WTC11 (cell line): ENCODE results near the gene ACTL8. TPM values are rescaled to one million over a fixed set of nuclear protein-coding genes. Genes with fewer than 3 reads are reported as not detected.

ENCODE experiments used
- ATAC-seq: fragments of 200-7000 bp; cut with Tn5 transposase; 2 replicates; pipeline ENCODE4 v1.10.0; 2021; ENCODE audit warnings: mild to moderate bottlenecking, moderate library complexity
- CTCF ChIA-PET: fragments of 300-600 bp; sonication (Branson Sonifier 250); formaldehyde crosslinking; loops from one replicate; lab custom pipeline; 2021; ENCODE audit warnings: antibody characterized with exemption; lab: Charles Lee
- POLR2A ChIA-PET: fragments of 350-600 bp; sonication (Branson Sonifier 250); formaldehyde crosslinking; loops from one replicate; lab custom pipeline; 2021; ENCODE audit warnings: antibody characterized with exemption; lab: Charles Lee
- DNase-seq: peaks from one replicate; pipeline ENCODE4 v3.0.0; 2021; ENCODE audit warnings: low spot score
- H3K27ac Mint-ChIP-seq: 2 replicates; pipeline ENCODE4 v1.8.0; 2021; ENCODE audit warnings: mixed read lengths
- H3K27me3 Mint-ChIP-seq: 2 replicates; pipeline ENCODE4 v1.8.0; 2021; ENCODE audit warnings: low read depth, mild to moderate bottlenecking, moderate library complexity, mixed read lengths
- H3K36me3 Mint-ChIP-seq: 2 replicates; pipeline ENCODE4 v1.8.0; 2021; ENCODE audit warnings: mixed read lengths
- H3K4me1 Mint-ChIP-seq: 2 replicates; pipeline ENCODE4 v1.8.0; 2022; ENCODE audit warnings: mixed read lengths
- H3K4me3 Mint-ChIP-seq: 2 replicates; pipeline ENCODE4 v1.8.0; 2021; ENCODE audit warnings: mild to moderate bottlenecking, moderate library complexity, mixed read lengths
- H3K9me3 Mint-ChIP-seq: 2 replicates; pipeline ENCODE4 v1.8.0; 2021; ENCODE audit warnings: mixed read lengths
- CBFB ChIP-seq: sonication (generic); formaldehyde crosslinking; IDR thresholded peaks from 2 replicates; pipeline ENCODE4 v1.8.1; 2022; ENCODE audit warnings: mild to moderate bottlenecking, low read depth, missing genetic modification reagents
- EMX1 ChIP-seq: fragments of 250-450 bp; sonication (Bioruptor Pico); IDR thresholded peaks from 2 replicates; pipeline ENCODE4 v1.8.0; 2021; ENCODE audit warnings: mild to moderate bottlenecking
- ETV6 ChIP-seq: sonication (generic); formaldehyde crosslinking; IDR thresholded peaks from 2 replicates; pipeline ENCODE4 v1.8.1; 2022; ENCODE audit warnings: mild to moderate bottlenecking, missing genetic modification reagents
- IRF2 ChIP-seq: sonication (generic); formaldehyde crosslinking; IDR thresholded peaks from 2 replicates; pipeline ENCODE4 v1.8.0; 2022; ENCODE audit warnings: low read depth, missing genetic modification reagents, borderline replicate concordance
- JAZF1 ChIP-seq: fragments of 250-450 bp; sonication (Bioruptor Pico); IDR thresholded peaks from 2 replicates; pipeline ENCODE4 v1.9.0; 2021; ENCODE audit warnings: moderate library complexity, mild to moderate bottlenecking, inconsistent platforms
- JUN ChIP-seq: sonication (generic); formaldehyde crosslinking; IDR thresholded peaks from 2 replicates; pipeline ENCODE4 v1.8.0; 2023; ENCODE audit warnings: mild to moderate bottlenecking, missing genetic modification reagents
- MYBL2 ChIP-seq: sonication (generic); formaldehyde crosslinking; IDR thresholded peaks from 2 replicates; pipeline ENCODE4 v1.8.1; 2023; ENCODE audit warnings: mild to moderate bottlenecking, moderate library complexity, missing genetic modification reagents
- OVOL2 ChIP-seq: fragments of 250-450 bp; sonication (Bioruptor Pico); IDR thresholded peaks from 2 replicates; pipeline ENCODE4 v1.9.0; 2021; ENCODE audit warnings: mild to moderate bottlenecking, borderline replicate concordance
- PRRX2 ChIP-seq: fragments of 250-450 bp; sonication (Bioruptor Pico); IDR thresholded peaks from 2 replicates; pipeline ENCODE4 v1.8.0; 2021; ENCODE audit warnings: mild to moderate bottlenecking
- SMAD3 ChIP-seq: sonication (generic); formaldehyde crosslinking; IDR thresholded peaks from 2 replicates; pipeline ENCODE4 v1.8.0; 2022; ENCODE audit warnings: missing genetic modification reagents, mild to moderate bottlenecking, borderline replicate concordance
- TCF7 ChIP-seq: sonication (generic); formaldehyde crosslinking; IDR thresholded peaks from 2 replicates; pipeline ENCODE4 v1.8.0; 2022; ENCODE audit warnings: mild to moderate bottlenecking, low read depth, missing genetic modification reagents, moderate library complexity
- ZNF263 ChIP-seq: sonication (generic); formaldehyde crosslinking; IDR thresholded peaks from 2 replicates; pipeline ENCODE4 v1.8.1; 2022; ENCODE audit warnings: low read depth, mild to moderate bottlenecking, moderate library complexity, missing genetic modification reagents
- ZNF396 ChIP-seq: fragments of 250-450 bp; sonication (Bioruptor Pico); IDR thresholded peaks from 2 replicates; pipeline ENCODE4 v1.8.0; 2021; ENCODE audit warnings: mild to moderate bottlenecking, moderate library complexity, borderline replicate concordance
- total RNA-seq: library from RNA; stranded (reverse); gene quantifications from 3 replicates; pipeline ENCODE4 v1.2.3, GENCODE V29; 2021
- TF ChIP-seq, protein P1 (sequence below): sonication (generic); formaldehyde crosslinking; IDR thresholded peaks from 2 replicates; pipeline ENCODE4 v1.8.1; 2022; ENCODE audit warnings: mild to moderate bottlenecking, missing genetic modification reagents, moderate library complexity, borderline replicate concordance
- TF ChIP-seq, protein P2 (sequence below): fragments of 250-450 bp; sonication (Bioruptor Pico); IDR thresholded peaks from 2 replicates; pipeline ENCODE4 v2.1.2; 2022; ENCODE audit warnings: mild to moderate bottlenecking, moderate library complexity
- TF ChIP-seq, protein P3 (sequence below): sonication (generic); formaldehyde crosslinking; IDR thresholded peaks from 2 replicates; pipeline ENCODE4 v1.8.1; 2023; ENCODE audit warnings: mild to moderate bottlenecking, missing genetic modification reagents, moderate library complexity
- TF ChIP-seq, protein P4 (sequence below): sonication (generic); formaldehyde crosslinking; IDR thresholded peaks from 2 replicates; pipeline ENCODE4 v1.8.0; 2022; ENCODE audit warnings: mild to moderate bottlenecking, missing genetic modification reagents
- TF ChIP-seq, protein P5 (sequence below): sonication (generic); formaldehyde crosslinking; IDR thresholded peaks from 2 replicates; pipeline ENCODE4 v1.8.0; 2022; ENCODE audit warnings: mild to moderate bottlenecking, missing genetic modification reagents
- TF ChIP-seq, protein P6 (sequence below): sonication (generic); formaldehyde crosslinking; IDR thresholded peaks from 2 replicates; pipeline ENCODE4 v1.8.0; 2023; ENCODE audit warnings: mild to moderate bottlenecking, missing genetic modification reagents
- TF ChIP-seq, protein P7 (sequence below): fragments of 250-450 bp; sonication (Bioruptor Pico); IDR thresholded peaks from 2 replicates; pipeline ENCODE4 v1.9.0; 2021; ENCODE audit warnings: mild to moderate bottlenecking
- TF ChIP-seq, protein P8 (sequence below): sonication (generic); formaldehyde crosslinking; IDR thresholded peaks from 2 replicates; pipeline ENCODE4 v1.8.1; 2022; ENCODE audit warnings: mild to moderate bottlenecking, moderate library complexity, missing genetic modification reagents
- TF ChIP-seq, protein P9 (sequence below): sonication (generic); formaldehyde crosslinking; IDR thresholded peaks from 2 replicates; pipeline ENCODE4 v1.8.1; 2022; ENCODE audit warnings: low read depth, missing genetic modification reagents, borderline replicate concordance

The ACTL8 gene
- total RNA-seq, 1 experiment from 2014 or later = 1.6 TPM

DNA sequence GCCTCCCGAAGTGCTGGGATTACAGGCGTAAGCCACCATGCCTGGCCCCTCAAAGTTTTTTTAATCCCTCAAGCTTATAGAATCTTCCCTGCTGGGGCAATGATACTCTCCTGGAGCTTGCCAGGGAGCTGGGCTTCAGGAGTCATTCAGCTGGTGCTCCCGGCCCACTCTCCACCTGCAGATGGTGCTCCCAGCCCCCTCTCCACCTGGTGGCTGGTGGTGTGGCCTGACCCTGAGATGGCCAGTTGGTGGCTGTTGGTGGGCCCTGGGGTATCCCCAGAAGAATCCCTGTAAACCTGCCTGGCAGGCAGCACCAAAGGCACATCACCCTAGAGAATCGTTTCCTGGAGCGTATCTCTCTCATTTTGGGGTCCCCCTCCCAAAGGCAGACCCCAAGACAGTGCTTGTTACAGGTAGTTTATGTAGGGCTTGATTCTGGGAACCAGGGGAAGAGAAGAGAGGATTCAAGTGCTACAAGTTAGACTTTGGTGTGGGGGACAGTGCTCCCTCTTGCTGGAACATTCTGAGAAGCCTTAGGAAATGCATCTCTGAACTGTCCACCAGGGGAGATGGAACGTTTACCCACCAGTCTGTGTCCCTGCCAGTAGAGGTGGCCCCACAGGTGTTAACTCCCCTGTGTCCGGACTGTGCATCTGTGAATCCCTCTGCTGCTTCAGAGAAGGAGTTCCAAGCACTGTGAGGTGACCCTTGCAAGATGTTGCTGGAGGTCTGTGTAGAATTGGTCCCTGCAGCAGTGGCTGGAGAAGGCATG, 29.1 kb upstream of the ACTL8 start:
- Mint-ChIP-seq H3K4me3 (no peak overlapping the region), H3K27ac (no peak overlapping the region), H3K27me3 (no peaks in the 10 kb centered on the region; the same call in 1 of the 2 replicates), H3K9me3 (0 out of 2 replicates have a peak, but pooled peaks cover 5% of the 10 kb centered on the region), H3K36me3 (no peaks in the 10 kb centered on the region), H3K4me1 (no peaks in the 10 kb centered on the region)
- ChIA-PET CTCF (interaction anchor here (0.9 to 1.9 kb wide), 6 partner anchors 15 to 249 kb away, joined by 3 to 10 read pairs (median 4); no protein-coding TSS in a partner anchor), POLR2A (no interaction called here)
- TF ChIP-seq, protein P1, sequence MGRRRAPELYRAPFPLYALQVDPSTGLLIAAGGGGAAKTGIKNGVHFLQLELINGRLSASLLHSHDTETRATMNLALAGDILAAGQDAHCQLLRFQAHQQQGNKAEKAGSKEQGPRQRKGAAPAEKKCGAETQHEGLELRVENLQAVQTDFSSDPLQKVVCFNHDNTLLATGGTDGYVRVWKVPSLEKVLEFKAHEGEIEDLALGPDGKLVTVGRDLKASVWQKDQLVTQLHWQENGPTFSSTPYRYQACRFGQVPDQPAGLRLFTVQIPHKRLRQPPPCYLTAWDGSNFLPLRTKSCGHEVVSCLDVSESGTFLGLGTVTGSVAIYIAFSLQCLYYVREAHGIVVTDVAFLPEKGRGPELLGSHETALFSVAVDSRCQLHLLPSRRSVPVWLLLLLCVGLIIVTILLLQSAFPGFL (CRISPR knock-in tag) = no peak
- peak; percentile 72 for TF ChIP-seq ZNF263 (CRISPR knock-in tag)
- TF ChIP-seq MYBL2 = no peak
- no peak for ATAC-seq
- no peak for DNase-seq

DNA sequence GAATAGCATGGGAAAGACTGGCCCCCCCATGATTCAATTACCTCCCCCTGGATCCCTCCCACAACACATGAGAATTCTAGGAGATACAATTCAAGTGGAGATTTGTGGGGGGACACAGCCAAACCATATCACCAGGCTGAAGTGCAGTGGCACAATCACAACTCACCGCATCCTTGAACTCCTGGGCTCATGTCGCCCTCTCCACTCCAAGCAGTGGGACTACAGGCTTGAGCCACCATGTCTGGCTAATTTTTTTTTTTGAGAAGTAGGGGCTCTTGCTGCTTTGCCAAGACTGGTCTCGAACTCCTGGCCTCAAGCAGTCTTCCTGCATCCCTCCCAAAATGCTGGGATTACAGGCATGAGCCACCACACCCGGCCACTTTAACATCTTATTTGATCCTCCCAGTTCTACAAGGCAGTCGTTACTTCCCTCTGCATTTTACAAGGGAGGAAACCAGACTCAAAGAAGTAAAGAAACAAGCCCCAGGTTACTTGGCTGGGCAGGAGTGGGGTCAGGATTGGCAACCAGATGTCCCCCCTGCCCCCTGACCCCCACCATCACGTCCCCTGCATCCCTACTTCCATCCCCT, 26.9 kb upstream of the ACTL8 start:
- no peak overlapping the region for H3K27ac Mint-ChIP-seq
- TF ChIP-seq, protein P2, sequence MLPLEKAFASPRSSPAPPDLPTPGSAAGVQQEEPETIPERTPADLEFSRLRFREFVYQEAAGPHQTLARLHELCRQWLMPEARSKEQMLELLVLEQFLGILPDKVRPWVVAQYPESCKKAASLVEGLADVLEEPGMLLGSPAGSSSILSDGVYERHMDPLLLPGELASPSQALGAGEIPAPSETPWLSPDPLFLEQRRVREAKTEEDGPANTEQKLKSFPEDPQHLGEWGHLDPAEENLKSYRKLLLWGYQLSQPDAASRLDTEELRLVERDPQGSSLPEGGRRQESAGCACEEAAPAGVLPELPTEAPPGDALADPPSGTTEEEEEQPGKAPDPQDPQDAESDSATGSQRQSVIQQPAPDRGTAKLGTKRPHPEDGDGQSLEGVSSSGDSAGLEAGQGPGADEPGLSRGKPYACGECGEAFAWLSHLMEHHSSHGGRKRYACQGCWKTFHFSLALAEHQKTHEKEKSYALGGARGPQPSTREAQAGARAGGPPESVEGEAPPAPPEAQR (CRISPR knock-in tag) = no peak
- TF ChIP-seq PRRX2 (CRISPR knock-in tag) = no peak
- no peak for TF ChIP-seq ETV6
- TF ChIP-seq, protein P3, sequence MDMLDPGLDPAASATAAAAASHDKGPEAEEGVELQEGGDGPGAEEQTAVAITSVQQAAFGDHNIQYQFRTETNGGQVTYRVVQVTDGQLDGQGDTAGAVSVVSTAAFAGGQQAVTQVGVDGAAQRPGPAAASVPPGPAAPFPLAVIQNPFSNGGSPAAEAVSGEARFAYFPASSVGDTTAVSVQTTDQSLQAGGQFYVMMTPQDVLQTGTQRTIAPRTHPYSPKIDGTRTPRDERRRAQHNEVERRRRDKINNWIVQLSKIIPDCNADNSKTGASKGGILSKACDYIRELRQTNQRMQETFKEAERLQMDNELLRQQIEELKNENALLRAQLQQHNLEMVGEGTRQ (CRISPR knock-in tag) = no peak
- no peak for TF ChIP-seq IRF2
- TF ChIP-seq CBFB (CRISPR knock-in tag) = no peak
- TF ChIP-seq, protein P4, sequence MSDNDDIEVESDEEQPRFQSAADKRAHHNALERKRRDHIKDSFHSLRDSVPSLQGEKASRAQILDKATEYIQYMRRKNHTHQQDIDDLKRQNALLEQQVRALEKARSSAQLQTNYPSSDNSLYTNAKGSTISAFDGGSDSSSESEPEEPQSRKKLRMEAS = no peak
- no peak for TF ChIP-seq JAZF1 (CRISPR knock-in tag)
- no peak for TF ChIP-seq MYBL2
- TF ChIP-seq JUN = no peak
- no peak for TF ChIP-seq ZNF396
- TF ChIP-seq, protein P5, sequence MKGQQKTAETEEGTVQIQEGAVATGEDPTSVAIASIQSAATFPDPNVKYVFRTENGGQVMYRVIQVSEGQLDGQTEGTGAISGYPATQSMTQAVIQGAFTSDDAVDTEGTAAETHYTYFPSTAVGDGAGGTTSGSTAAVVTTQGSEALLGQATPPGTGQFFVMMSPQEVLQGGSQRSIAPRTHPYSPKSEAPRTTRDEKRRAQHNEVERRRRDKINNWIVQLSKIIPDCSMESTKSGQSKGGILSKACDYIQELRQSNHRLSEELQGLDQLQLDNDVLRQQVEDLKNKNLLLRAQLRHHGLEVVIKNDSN (CRISPR knock-in tag) = no peak
- TF ChIP-seq, protein P6, sequence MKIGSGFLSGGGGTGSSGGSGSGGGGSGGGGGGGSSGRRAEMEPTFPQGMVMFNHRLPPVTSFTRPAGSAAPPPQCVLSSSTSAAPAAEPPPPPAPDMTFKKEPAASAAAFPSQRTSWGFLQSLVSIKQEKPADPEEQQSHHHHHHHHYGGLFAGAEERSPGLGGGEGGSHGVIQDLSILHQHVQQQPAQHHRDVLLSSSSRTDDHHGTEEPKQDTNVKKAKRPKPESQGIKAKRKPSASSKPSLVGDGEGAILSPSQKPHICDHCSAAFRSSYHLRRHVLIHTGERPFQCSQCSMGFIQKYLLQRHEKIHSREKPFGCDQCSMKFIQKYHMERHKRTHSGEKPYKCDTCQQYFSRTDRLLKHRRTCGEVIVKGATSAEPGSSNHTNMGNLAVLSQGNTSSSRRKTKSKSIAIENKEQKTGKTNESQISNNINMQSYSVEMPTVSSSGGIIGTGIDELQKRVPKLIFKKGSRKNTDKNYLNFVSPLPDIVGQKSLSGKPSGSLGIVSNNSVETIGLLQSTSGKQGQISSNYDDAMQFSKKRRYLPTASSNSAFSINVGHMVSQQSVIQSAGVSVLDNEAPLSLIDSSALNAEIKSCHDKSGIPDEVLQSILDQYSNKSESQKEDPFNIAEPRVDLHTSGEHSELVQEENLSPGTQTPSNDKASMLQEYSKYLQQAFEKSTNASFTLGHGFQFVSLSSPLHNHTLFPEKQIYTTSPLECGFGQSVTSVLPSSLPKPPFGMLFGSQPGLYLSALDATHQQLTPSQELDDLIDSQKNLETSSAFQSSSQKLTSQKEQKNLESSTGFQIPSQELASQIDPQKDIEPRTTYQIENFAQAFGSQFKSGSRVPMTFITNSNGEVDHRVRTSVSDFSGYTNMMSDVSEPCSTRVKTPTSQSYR (CRISPR knock-in tag) = no peak
- TF ChIP-seq, protein P7, sequence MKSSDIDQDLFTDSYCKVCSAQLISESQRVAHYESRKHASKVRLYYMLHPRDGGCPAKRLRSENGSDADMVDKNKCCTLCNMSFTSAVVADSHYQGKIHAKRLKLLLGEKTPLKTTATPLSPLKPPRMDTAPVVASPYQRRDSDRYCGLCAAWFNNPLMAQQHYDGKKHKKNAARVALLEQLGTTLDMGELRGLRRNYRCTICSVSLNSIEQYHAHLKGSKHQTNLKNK (CRISPR knock-in tag) = no peak
- TF ChIP-seq OVOL2 (CRISPR knock-in tag) = no peak
- TF ChIP-seq, protein P8, sequence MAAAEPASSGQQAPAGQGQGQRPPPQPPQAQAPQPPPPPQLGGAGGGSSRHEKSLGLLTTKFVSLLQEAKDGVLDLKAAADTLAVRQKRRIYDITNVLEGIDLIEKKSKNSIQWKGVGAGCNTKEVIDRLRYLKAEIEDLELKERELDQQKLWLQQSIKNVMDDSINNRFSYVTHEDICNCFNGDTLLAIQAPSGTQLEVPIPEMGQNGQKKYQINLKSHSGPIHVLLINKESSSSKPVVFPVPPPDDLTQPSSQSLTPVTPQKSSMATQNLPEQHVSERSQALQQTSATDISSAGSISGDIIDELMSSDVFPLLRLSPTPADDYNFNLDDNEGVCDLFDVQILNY (CRISPR knock-in tag) = no peak
- TF ChIP-seq, protein P9, sequence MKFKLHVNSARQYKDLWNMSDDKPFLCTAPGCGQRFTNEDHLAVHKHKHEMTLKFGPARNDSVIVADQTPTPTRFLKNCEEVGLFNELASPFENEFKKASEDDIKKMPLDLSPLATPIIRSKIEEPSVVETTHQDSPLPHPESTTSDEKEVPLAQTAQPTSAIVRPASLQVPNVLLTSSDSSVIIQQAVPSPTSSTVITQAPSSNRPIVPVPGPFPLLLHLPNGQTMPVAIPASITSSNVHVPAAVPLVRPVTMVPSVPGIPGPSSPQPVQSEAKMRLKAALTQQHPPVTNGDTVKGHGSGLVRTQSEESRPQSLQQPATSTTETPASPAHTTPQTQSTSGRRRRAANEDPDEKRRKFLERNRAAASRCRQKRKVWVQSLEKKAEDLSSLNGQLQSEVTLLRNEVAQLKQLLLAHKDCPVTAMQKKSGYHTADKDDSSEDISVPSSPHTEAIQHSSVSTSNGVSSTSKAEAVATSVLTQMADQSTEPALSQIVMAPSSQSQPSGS = no peak
- no peak for TF ChIP-seq SMAD3 (CRISPR knock-in tag)
- TF ChIP-seq EMX1 = no peak
- TF ChIP-seq TCF7 (CRISPR knock-in tag) = no peak
- no peaks in the 10 kb centered on the region for H3K36me3 Mint-ChIP-seq
- no peaks in the 10 kb centered on the region for H3K4me1 Mint-ChIP-seq
- ChIA-PET CTCF (interaction anchor here (1.0 kb wide), 1 partner anchor 67 kb away, joined by 3 read pairs; no protein-coding TSS in a partner anchor), POLR2A (no interaction called here)
- DNase-seq = no peak
- H3K9me3 Mint-ChIP-seq = 0 out of 2 replicates have a peak, but pooled peaks cover 5% of the 10 kb centered on the region
- no peak; the same call in 1 of the 2 replicates for ATAC-seq
- no peak overlapping the region for H3K4me3 Mint-ChIP-seq
- no peaks in the 10 kb centered on the region for H3K27me3 Mint-ChIP-seq
